ENCODE results near the gene IGSF6.
"Not testable (repeated sequence)": the region's sequence is repeated elsewhere in the genome, so short reads cannot be mapped to it uniquely, and the experiment has no call there.

The IGSF6 gene

DNA sequence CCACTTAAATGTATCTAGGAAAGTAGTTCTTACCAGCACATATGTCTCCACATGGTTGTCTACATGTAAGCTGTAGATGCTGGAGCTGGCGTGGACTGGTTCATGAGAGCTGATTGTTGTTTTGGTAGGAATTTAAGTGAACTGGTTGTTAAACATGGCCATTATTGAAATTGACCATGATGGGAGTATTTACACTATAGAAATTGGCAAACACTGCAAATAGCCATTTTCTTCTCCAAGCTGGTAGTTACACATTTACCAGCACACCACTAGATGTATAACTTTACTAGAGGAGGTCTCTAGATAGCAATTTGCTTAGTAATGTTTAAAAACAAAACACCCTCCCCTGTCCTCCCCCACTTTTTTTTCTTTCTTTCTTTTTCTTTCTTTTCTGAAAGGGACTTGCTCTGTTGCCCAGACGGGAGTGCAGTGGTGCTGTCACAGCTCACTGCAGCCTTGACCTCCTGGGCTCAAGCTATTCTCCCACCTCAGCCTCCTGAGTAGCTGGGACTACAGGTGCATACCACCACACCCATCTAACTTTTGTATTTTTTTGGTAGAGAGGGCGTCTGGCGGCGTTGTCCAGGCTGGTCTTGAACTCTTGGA lies 24.2 kb downstream of the IGSF6 start:
- no peak for DNase-seq

DNA sequence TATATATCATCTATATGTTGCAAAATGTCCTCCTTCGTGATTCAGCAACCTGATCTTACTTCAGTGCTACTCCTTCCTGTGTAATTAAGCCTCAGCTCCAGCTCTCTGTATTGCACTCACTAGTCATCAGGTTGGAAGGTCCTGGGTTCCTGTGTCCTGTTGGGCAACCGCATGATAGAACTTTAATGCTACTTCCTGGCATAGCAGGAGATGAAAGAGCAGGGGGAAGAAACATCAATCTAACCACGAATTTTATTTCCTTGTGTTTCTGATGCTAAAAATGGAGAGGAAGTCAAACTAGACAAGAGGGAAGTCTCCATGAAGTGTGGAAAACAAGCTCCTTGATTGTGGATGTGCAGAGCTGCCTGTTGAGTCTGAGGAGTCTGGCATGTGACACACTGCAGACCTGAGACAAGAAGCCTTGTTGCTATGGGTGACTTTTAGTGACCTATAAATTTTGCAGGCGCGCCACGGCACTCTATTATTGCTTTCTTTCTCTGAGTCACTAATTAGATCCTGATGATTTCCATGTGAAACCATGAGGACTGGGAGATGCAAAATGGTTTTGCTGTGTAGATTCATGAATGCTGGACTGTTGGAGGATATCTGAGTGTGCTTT lies 25.6 kb downstream of the IGSF6 start:
- DNase-seq: no peak

DNA sequence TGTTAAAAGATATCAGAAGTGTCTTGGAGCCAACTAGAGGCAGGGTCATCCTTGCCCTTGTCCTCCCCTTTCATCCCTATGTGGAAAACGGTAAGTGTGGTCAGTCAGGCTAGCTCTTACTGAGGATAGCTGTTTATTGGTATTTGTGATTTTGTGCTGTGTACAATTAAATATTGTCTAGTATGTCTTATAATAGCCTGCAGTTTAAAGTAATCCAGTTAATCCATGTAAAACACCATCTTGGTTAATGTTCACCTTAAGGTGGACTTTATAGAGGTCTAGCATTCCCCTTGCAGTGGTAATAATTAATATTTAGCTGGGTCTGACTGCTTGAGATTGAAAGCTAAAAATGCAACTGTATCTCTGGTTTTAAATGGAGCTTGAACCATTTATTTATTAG lies 27.4 kb downstream of the IGSF6 start:
- DNase-seq: no peak

DNA sequence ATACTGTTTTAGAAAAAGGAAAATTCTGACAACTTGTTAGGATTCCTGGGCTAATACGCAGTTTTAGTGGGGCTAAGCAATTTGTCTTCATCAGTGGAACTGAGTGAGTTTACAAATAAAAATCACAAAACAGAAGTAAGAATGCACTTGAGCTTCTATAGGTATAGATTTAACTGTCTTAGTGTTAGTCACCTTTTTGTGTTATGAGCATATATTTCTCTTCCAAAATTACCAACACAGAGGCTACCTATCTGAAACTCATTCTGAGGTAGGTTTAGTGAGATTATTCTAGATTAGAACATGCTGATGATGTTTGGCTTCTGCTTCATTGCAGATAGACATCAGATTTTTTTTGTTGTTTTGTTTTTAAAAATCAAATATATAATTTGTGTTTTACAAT lies 29.9 kb downstream of the IGSF6 start:
- no peak for DNase-seq

DNA sequence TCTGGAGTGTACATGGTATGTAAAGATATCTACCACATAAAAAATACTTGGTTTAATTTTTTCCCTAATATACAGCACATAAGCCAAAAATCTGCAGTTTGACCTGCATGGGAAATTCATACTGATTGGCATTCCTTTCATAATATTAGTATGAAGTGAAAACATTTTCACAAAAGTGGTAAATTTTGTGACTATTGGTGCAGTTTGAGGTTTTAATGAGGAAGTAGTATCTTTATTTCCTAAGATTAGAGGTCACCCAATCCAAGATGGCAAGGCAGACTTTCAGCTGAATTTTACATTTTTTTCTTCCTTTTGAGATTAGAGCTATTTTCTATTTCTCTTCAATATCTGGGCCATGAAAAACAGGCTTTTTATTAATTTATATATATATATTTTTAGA lies 31.8 kb downstream of the IGSF6 start:
- no peak for DNase-seq

DNA sequence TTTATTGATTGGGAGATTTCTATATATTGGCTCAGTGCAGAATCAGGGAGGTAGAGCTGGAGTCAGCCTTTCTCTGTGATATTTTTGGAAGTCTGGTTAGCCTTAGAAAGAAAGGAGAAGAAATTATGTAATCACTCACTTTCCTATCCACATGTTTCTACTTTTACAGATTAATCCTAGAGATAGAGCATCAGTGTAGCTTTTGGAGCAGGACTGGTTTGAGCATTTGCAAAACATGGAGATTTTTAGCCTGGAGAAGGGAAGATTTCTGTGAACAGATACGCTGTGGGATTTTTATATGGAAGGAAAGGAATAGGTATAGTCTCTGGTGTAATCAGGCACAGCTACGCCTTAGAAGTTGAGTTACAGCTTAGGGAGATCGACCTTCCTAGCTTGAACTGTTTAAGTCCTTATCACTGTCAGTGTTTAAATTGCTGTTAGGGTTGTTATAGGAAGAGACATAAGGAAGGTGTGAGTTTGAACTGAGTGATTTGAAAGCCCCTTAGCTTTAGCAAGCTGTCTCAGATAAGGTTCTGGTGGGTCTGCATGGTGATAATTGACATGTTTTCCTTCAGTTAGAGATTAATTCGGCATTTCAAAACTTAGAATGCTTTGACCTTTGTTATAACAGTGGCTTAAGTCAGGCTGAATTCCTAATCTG lies 32.5 kb downstream of the IGSF6 start:
- no peak for DNase-seq

DNA sequence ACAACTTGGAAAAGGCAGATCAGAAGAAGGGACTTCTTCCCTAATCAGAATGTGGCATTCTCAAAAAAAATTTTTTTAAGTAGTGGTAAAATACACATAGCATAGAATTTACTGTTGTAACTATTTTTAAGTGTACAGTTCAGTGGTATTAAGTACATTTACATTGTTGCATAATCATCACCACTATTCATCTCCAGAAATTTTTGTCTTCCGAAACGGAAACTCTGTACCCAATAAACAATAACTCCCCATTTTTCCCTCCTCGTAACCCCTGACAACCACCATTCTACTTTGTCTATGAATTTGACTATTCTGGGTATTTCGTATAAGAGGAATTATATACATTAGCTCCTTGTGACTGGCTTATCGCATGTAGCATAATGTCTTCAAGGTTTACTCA lies 34.1 kb downstream of the IGSF6 start:
- DNase-seq: no peak

DNA sequence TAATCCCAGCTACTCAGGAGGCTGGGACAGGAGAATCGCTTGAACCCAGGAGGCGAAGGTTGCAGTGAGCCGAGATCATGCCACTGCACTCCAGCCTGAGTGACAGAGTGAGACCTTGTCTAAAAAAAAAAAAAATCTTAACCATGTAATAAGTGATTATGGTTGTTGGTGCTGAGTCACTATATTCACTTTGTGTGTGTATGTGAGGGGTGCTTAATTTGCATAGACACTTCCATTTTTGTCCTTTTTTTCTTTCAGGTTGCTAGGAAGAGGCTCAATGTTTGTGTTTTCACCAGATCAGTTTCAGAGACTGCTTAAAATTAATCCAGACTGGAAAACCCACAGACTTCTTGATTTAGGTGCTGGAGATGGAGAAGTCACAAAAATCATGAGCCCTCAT lies 34.8 kb downstream of the IGSF6 start:
- no peak for DNase-seq

DNA sequence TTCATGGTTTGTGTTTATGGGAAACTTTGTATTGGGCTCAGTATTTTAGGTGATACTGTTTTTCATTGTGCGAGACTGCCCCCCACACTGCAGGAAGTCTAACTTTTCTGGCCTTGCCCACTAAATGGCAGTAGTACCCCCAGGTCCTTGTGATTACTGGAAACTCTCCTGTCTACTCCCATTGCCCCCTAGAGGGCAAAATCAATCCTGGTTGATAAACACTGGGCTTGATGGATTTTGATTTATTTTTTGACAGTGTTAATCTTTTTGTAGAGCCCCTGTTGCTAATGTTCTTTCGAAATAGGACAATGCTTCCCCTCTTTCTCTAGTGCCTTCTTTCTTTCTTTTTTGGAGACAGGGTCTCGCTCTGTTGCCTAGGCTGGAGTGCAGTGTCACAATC lies 37.5 kb downstream of the IGSF6 start:
- DNase-seq: no peak

DNA sequence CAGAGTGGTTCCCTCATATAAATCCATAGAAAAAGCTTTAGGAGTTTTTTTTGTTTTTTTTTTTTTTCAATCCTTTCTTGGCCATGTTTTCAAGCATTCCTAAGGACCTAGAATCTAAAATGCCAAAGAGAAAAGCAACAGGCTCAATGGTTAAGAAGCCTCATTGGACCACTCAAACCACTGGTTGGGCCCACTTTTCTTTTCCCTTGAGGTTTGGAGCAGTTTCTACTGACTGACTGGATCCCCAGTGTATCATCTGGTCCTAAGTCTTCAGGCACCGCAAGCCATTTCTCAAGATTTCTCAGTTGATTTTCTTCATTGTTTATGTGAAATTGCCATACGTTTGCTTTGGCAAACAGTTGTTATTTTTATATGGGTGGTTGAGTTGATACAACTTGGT lies 38.6 kb downstream of the IGSF6 start:
- DNase-seq: no peak

DNA sequence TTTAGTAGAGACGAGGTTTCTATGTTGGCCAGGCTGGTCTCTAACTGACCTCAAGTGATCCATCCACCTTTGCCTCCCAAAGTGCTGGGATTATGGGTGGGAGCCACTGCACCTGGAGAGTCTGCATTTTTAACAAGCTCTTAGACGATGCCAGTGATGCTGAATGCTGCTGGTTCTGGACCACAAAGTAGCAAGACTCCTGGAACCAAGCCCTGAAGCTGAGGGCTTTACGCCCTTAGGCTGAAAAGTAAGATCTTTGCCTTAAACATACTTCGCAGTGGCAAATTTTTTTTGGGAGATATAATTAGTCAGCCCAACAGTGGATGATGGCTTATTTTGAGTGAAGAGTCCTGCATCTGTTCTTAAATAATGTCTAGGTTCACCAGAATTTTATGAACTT lies 39.0 kb downstream of the IGSF6 start:
- DNase-seq: no peak

DNA sequence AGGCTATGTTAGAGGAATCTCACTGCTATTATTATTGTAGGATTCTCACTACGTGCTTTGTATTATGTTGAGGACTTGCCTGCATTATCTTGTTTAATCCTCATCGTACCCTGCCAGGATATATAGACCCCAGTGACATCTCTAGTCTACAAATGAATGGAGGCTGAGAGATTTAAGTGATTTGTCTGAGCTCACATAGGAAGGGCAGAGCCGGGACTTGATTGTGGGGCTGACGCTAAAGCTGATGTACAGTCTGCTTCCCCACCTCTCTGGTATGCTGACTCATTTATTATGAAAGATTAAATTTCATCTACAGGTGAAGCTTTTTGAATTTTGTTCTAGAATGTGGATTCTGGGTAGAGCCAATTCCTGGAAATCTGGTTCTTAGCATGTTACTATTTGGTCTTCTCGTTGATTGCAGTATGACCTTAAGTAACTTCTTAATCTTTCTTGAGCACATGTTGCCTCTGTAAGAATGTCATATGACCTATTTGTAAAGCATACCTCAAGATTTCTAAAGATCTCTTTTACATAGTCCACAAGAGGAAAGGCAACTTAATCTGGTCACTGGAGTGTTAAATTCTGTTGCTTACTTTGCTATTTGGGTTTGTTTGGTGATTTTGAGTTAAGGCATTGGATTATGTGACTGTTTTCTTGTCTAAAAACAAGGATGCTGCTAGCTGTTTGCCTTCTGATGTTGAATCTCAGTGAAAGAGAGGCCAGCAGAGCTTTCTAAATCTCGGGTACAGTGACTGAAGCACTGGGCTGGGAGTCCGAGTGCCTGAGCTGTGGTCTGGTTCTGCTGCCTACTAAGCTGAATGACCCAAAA lies 40.6 kb downstream of the IGSF6 start:
- no peak for DNase-seq

DNA sequence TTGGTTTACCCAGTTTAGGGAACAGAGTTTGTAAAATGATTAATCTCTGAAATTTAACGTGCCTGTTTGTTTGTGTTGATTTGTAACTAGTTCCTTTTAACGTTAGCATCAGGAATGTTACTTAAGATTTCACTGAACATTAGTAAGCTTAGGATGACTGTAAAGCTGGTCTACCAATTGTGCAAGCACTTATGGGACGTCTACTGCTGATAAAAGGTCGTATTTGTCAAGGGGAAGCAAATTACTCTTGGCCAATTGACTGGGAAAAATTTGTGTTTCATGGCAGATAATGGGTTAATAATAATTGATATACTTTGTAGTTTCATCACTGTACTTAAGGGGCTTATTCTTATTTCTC lies 41.2 kb downstream of the IGSF6 start:
- no peak for DNase-seq

DNA sequence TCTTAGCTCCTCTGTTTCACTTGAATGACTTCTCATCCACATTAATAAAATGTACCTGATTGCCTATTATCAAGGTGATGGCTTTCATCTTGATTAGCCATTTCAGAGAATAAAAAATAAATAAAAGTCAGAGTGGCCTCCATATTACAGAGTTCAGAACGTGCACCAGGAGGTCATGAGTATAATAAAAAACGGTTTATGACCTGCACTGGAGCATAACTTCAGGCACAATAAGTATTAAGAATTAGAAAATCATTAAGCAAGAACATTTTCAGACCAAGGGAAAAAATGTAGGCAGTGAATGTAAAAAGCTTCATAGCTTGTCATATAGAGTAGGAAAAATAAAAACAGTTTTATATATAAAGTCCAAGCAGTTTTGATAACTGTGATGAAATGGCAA lies 41.6 kb downstream of the IGSF6 start:
- DNase-seq: no peak

DNA sequence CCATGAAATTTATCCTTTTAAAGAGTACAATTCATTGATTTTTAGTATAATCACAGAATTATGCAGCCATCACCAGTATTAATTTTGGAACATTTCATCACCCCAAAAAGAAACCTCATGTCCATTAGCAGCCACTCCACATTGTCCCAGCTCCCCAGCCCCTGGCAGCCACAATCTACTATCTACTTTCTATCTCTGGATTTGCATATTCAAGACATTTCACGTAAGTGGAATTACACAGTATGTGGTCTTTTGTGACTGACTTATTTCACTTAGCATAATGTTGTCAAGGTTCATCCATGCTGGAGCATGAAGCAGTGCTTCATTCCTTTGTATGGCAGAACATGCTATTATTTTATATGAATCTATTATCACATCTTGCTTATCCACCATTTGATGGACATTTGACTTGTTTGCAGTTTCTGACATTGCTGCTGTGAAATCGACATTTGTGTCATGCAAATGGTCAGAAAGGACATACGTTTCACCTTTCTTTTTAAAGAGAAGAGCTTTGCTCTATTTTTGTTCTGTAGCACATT lies 42.3 kb downstream of the IGSF6 start:
- no peak for DNase-seq

DNA sequence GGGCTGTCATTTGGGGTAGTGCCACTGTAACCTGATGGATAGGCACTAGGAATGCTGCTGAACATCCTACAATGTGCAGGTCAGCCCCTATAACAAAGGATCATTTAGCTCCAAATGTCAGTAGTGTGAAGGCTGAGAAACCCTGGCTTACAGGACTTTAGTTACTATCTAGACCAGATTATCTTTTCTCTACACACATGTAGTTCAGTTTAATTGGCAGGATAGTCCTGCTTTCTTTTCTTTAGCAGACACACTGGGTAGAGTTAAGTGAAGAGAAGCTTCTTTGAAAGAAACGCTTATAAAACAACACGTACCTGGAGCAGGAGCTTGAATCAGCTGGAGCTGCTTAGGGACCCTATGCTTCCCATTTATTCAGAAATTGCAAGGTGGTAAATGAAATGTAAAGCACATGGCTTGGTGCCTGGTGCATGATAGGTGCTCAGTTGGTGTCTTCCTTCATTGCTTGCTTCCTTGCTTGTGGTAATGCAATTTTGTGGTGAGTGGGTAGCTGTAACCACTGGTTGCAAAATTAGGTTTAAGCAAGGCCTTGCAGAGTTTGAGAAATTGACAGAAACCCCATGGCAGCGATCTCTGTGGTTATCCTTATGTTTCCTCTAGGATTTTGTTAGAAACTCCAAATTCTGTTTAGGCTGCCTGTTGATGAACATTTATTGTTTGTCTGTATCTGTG lies 43.6 kb downstream of the IGSF6 start:
- no peak for DNase-seq

DNA sequence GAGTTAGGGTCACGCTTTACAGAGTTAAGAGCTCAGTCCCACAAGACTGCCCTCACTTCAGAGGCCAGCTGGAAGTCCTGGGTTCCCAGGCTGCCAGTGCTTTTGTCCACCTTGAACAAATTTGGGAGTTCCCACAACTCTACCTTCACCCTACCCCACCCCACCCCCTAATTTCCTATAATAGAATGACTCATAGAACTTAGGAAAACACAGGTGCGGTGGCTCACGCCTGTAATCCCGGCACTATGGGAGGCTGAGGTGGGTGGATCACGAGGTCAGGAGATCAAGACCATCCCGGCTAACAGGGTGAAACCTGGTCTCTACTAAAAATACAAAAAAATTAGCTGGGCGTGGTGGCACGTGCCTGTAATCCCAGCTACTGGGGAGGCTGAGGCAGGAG lies 46.6 kb downstream of the IGSF6 start:
- not testable (repeated sequence) for DNase-seq

DNA sequence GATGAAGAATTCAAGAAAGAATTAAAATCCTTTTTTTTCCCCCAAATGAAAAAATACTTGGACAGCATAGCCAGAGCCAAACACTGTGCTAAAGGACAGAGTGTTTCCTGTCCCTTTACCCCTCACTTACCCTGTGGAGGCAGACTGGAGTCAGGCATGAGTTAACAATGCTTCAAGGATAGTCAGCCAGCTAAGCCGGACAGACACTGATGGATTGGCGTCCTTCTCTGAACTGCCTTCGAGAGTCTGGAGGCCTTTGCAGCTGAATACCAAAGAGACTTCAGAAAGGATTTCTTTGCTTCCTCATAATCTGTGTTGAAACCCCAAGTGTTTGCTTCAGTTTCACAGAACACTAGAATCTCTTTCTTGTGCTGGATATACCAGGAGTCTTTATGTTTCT lies 48.5 kb downstream of the IGSF6 start:
- DNase-seq: no peak

DNA sequence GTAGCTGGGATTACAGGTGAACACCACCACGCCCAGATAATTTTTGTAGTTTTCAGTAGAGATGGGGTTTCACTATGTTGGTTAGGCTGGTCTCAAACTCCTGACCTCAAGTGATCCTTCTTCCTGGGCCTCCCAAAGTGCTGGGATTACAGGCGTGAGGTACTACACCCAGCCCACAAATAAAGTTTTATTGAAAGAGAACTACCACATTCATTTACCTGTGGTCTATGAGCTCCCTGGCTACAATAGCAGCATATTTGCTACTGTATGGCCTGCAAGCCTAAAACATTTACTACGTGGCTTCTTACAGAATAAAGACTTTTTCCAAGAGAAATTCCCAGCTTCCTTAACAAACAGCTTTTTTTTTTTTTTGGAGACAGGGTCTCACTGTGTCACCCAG lies 49.6 kb downstream of the IGSF6 start:
- no peak for DNase-seq

DNA sequence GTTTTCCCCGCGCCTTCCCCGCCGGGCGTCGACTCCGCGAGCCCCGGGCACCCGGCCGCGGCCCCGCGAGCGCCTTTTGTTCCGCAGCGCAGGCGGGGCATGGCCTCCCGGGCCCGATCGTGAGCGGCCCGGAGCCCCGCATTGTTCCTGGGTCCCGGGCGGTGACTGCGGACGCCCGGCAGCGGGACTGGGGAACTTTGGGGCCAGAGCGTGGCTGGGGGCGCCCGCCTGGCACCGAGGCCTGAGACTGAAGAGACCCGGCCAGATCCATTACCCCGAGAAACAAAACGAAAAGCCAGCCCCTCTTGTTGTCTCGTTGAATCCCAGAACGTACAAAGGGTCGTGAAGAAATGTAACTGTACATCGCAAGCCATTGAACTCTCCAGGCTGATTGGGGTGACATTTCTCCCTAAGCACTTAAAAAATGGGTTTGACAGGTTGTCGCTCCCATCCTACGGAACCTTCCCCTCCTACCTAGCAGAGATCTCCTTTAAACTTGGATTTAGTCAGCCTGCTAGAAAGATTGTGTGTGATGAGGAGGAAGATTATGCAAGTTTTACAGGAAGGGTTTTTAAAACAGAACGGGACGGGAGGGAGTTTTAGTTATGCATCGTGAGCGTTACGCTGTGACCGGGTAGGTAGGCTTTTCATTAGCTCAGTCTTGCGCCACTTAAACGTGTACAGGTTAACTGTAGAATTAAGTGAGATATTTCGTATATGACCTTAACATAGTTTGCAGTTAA lies 52.2 kb downstream of the IGSF6 start:
- DNase-seq: no peak

DNA sequence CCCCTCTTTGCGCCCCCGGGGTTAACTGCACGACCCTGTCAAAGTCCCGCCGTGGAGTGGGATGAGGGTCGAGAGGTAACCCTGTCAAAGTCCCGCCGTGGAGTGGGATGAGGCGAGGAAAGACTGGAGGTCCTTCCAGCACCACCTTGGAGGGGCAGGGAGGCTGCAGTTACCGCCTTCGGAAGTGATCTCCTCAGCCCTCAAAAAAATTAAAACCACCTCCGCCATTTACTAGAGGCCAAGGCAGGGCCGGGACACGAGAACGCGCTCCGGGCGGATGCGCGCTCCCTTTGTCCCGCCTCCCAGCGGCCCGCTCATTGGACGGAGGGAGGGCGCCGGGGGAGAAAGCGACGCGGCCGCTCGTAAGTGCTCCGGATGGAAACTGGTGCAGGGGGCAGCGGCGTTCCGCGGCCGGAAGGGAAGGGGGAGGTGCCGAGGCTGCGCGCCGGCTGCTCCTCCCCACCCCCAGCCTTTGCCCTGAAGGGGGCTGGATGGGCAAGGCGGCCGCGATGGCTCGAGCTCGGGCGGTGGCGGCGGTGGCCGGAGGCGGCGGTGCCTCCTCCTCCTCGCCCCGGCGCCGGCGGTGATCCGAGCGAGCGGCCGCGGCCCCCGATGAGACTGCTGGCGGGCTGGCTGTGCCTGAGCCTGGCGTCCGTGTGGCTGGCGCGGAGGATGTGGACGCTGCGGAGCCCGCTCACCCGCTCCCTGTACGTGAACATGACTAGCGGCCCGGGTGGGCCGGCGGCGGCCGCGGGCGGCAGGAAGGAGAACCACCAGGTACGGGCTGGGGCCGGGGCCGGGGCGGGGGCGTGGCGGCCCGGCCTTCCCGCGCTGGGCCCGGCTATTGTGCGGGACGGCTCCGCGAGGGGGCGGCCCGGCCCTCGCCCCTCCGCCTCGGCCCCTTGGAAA lies 53.0 kb downstream of the IGSF6 start, which contains the start of gene METTL9:
TSS of gene METTL9 (plus strand) at position 456 of the 909 bp plus-strand sequence. CDS start at position 613, 157 bp downstream.
- DNase-seq: peak; percentile 93 to 94

Measured in hippocampal formation (tissue), 2 donors.